ENCODE measurements around the gene PLOD1.

PLOD1 gene

GRCh38 chr1:11913291-11913690 is 21.2 kb upstream of the PLOD1 start:
- DNase-seq (ENCODE audit: low read depth) = no peak
- no peak overlapping the region for H3K4me3 ChIP-seq (ENCODE audit: low read depth, low read length)
- no peak for TF ChIP-seq CTCF (IDR thresholded peaks at IDR 0.05; ENCODE audit: control insufficient read depth, extremely low read depth, insufficient read depth)

- TF ChIP-seq CTCF (IDR thresholded peaks at IDR 0.05; ENCODE audit: control insufficient read depth, extremely low read depth, insufficient read depth) = no peak
- H3K4me3 ChIP-seq (ENCODE audit: low read depth, low read length) = no peak overlapping the region
These were observed 20.5 kb upstream of the PLOD1 start for GRCh38 chr1:11914024-11914423.

GRCh38 chr1:11918799-11919519 is 15.6 kb upstream of the PLOD1 start:
- no peak for TF ChIP-seq CTCF (IDR thresholded peaks at IDR 0.05; ENCODE audit: control insufficient read depth, extremely low read depth, insufficient read depth)
- peak; percentile 52 for DNase-seq (ENCODE audit: low read depth)
- H3K4me3 ChIP-seq (ENCODE audit: low read depth, low read length) = no peak overlapping the region

More at GRCh38 chr1:11914024-11914423, 20.5 kb upstream of the PLOD1 start:
- DNase-seq (ENCODE audit: low read depth) = no peak

GRCh38 chr1:11919621-11920020 is 14.9 kb upstream of the PLOD1 start:
- H3K4me3 ChIP-seq (ENCODE audit: low read depth, low read length) = no peak overlapping the region
- TF ChIP-seq CTCF (IDR thresholded peaks at IDR 0.05; ENCODE audit: control insufficient read depth, extremely low read depth, insufficient read depth) = no peak
- no peak for DNase-seq (ENCODE audit: low read depth)

GRCh38 chr1:11920239-11920903 is 14.1 kb upstream of the PLOD1 start:
- no peak overlapping the region for H3K4me3 ChIP-seq (ENCODE audit: low read depth, low read length)
- no peak for TF ChIP-seq CTCF (IDR thresholded peaks at IDR 0.05; ENCODE audit: control insufficient read depth, extremely low read depth, insufficient read depth)
- no peak for DNase-seq (ENCODE audit: low read depth)

- no peak for TF ChIP-seq CTCF (IDR thresholded peaks at IDR 0.05; ENCODE audit: control insufficient read depth, extremely low read depth, insufficient read depth)
- H3K4me3 ChIP-seq (ENCODE audit: low read depth, low read length) = no peak overlapping the region
These were observed 13.5 kb upstream of the PLOD1 start for GRCh38 chr1:11921022-11921421.

More at GRCh38 chr1:11921022-11921421, 13.5 kb upstream of the PLOD1 start:
- DNase-seq (ENCODE audit: low read depth) = no peak
